Measurements from ENCODE around the gene FLAD1. TPM values are rescaled to one million over a fixed set of nuclear protein-coding genes. Genes with fewer than 3 reads are reported as not detected.

The FLAD1 gene
- total RNA-seq, 1 donor from 2014 or later: 35.9 TPM

- Mint-ChIP-seq H3K36me3 (ENCODE audit: low read depth, unreplicated experiment) (peaks cover 29% of the 10 kb centered on the region), H3K27me3 (ENCODE audit: unreplicated experiment) (peaks cover 35% of the 10 kb centered on the region), H3K27ac (ENCODE audit: unreplicated experiment) (peak overlapping the region; percentile 68), H3K4me3 (ENCODE audit: unreplicated experiment) (peak overlapping the region; percentile 70), H3K9me3 (ENCODE audit: unreplicated experiment) (no peaks in the 10 kb centered on the region), H3K4me1 (ENCODE audit: unreplicated experiment) (peaks cover 54% of the 10 kb centered on the region)
- no peak for DNase-seq (ENCODE audit: low spot score)
- TF ChIP-seq, protein P1, sequence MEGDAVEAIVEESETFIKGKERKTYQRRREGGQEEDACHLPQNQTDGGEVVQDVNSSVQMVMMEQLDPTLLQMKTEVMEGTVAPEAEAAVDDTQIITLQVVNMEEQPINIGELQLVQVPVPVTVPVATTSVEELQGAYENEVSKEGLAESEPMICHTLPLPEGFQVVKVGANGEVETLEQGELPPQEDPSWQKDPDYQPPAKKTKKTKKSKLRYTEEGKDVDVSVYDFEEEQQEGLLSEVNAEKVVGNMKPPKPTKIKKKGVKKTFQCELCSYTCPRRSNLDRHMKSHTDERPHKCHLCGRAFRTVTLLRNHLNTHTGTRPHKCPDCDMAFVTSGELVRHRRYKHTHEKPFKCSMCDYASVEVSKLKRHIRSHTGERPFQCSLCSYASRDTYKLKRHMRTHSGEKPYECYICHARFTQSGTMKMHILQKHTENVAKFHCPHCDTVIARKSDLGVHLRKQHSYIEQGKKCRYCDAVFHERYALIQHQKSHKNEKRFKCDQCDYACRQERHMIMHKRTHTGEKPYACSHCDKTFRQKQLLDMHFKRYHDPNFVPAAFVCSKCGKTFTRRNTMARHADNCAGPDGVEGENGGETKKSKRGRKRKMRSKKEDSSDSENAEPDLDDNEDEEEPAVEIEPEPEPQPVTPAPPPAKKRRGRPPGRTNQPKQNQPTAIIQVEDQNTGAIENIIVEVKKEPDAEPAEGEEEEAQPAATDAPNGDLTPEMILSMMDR (IDR thresholded peaks at IDR 0.05; ENCODE audit: unreplicated experiment): no peak
Measured at GRCh38 chr1:154952664-154953063, 30.5 kb upstream of the FLAD1 start.

GRCh38 chr1:154953611-154954038 lies 29.5 kb upstream of the FLAD1 start:
- peak overlapping the region; percentile 100 for H3K27ac Mint-ChIP-seq (ENCODE audit: unreplicated experiment)
- no peak for DNase-seq (ENCODE audit: low spot score)
- H3K27me3 Mint-ChIP-seq (ENCODE audit: unreplicated experiment): peaks cover 35% of the 10 kb centered on the region
- TF ChIP-seq, protein P1 (IDR thresholded peaks at IDR 0.05; ENCODE audit: unreplicated experiment): no peak
- H3K4me1 Mint-ChIP-seq (ENCODE audit: unreplicated experiment): peaks cover 53% of the 10 kb centered on the region
- H3K4me3 Mint-ChIP-seq (ENCODE audit: unreplicated experiment): peak overlapping the region; percentile 59
- H3K36me3 Mint-ChIP-seq (ENCODE audit: low read depth, unreplicated experiment): peaks cover 26% of the 10 kb centered on the region
- H3K9me3 Mint-ChIP-seq (ENCODE audit: unreplicated experiment): no peaks in the 10 kb centered on the region

GRCh38 chr1:154954541-154954940 lies 28.6 kb upstream of the FLAD1 start:
- Mint-ChIP-seq H3K9me3 (ENCODE audit: unreplicated experiment) (no peaks in the 10 kb centered on the region), H3K4me1 (ENCODE audit: unreplicated experiment) (peaks cover 50% of the 10 kb centered on the region), H3K27me3 (ENCODE audit: unreplicated experiment) (peaks cover 35% of the 10 kb centered on the region), H3K4me3 (ENCODE audit: unreplicated experiment) (peak overlapping the region; percentile 98), H3K27ac (ENCODE audit: unreplicated experiment) (peak overlapping the region; percentile 100), H3K36me3 (ENCODE audit: low read depth, unreplicated experiment) (peaks cover 21% of the 10 kb centered on the region)
- DNase-seq (ENCODE audit: low spot score): no peak
- TF ChIP-seq, protein P1 (IDR thresholded peaks at IDR 0.05; ENCODE audit: unreplicated experiment): no peak

DNA sequence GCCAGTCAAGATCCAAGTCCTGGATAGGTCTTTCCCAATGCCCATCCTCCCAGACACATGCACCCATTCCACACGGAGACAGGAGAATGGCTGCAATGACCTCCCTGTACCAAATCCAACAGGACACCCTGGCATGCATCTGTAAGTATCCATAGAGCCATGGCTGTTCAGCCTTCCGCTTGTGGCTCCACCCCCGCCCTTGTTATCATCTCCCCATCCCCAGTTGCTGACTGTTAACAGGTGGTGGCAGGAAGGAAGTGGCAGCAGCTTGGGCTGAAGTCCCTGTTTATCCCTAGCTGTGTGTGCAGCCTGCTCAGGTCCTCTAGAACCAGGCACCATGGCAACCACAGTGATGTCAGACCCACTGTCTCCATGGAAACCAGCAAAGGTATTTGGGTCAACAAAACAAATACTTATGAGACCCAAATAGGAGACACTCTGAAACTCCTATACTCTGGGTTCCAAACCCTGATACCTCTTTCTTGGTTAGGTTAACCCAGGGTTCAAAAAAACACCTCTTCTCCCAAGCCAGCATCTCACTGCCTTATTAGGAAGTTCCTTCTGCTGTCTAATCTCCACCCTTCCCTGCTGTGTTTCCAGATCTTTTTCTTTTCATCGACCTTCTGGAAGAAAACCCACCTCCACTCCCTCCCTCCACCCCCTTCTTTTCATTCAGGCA lies 28.0 kb upstream of the FLAD1 start:
- peaks cover 21% of the 10 kb centered on the region for H3K36me3 Mint-ChIP-seq (ENCODE audit: low read depth, unreplicated experiment)
- no peaks in the 10 kb centered on the region for H3K9me3 Mint-ChIP-seq (ENCODE audit: unreplicated experiment)
- DNase-seq (ENCODE audit: low spot score): peak; percentile 77
- H3K27me3 Mint-ChIP-seq (ENCODE audit: unreplicated experiment): peaks cover 35% of the 10 kb centered on the region
- H3K4me1 Mint-ChIP-seq (ENCODE audit: unreplicated experiment): peaks cover 52% of the 10 kb centered on the region
- peak overlapping the region; percentile 100 for H3K27ac Mint-ChIP-seq (ENCODE audit: unreplicated experiment)
- H3K4me3 Mint-ChIP-seq (ENCODE audit: unreplicated experiment): peak overlapping the region; percentile 98
- TF ChIP-seq, protein P1 (IDR thresholded peaks at IDR 0.05; ENCODE audit: unreplicated experiment): no peak

All from endothelial cell (in vitro differentiated cells).